ENCODE data around the gene EPHB3.
"Not testable (repeated sequence)": the region's sequence is repeated elsewhere in the genome, so short reads cannot be mapped to it uniquely, and the experiment has no call there.

The EPHB3 gene

GRCh38 chr3:184600685-184601377 is 39.2 kb downstream of the EPHB3 start:
- DNase-seq, result no peak

- DNase-seq, result no peak
These were observed 40.2 kb downstream of the EPHB3 start for GRCh38 chr3:184601576-184602371.

DNA sequence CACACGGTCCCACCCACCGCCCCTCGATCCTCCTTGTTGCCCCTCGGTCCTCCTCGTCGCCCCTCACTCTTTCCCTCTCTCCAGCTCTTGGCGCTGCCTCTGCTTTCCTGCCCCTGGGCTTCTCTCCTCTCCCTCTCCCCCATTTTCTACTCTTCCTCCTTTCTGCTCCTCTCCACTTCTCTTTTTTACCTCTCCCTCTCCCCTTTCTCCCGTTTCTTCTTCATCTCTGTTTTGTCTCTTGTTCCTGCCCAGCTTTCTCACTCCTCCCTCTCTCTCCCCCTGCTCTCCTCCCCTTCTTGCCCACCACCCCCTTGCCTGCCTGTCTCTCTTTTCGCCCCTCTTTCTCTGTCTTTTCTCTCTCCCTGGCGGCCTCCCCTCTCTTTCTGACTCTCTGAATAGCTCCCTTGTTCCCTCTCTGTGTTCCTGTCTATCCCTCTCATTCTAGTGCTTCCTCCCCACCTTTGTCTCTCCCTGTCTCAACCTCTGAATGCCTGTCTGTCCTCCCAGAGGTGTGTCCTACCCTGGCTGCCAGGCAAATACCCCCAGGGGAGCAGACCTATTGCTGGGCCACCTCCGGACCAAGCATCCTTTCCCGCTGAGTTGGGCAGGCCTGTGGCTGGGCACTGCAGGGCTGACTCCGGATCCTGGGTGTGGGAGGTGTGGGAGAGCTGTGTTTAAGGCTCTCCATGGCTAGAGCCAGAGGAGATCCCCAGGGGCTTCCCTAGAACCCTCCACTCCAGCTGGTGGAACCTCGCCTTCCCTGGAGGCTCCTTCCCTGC is 41.0 kb downstream of the EPHB3 start:
- DNase-seq, result peak in 1 of 4 experiments; percentile 16

DNA sequence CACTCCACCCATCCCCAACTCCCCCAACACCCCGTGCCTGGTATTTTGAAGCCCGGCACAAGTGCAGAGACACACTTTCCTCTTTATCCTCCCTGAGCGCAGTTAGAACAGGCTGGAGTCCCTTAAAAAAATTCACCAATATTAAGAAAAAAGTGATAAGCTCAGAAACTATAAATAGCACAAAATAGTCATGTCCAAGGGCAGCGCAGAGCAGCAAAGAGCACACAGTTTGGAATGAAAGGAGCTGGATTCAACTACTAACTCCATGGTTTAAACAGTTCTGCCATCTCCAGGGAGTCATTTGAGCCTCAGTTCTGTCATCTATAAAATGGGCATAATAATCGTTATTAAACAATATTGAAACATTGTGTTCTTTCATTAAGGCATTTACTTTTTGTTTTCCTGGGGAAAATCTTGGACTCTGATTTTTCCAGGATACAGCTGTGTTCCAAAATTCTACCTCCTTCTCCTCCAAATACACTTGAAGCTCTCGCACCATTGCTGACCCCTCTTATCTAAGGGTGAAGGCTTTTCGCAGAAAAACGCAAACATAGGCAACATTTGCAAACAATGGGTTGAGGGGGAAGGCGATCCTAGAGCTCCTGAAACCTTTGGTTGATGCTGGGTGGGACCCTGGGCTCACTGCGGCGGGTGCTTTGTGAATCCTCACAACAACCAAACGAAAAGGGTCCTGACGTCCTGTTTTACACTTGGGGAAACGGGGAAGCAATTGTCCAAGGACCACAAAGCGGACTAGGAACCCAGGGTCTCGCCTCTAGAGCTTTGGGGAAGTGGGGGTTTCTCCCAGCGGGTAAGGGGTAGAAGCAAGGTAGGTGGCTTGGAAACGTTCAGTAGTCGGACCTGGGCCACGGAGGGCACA is 41.8 kb downstream of the EPHB3 start:
- DNase-seq, result no peak

DNA sequence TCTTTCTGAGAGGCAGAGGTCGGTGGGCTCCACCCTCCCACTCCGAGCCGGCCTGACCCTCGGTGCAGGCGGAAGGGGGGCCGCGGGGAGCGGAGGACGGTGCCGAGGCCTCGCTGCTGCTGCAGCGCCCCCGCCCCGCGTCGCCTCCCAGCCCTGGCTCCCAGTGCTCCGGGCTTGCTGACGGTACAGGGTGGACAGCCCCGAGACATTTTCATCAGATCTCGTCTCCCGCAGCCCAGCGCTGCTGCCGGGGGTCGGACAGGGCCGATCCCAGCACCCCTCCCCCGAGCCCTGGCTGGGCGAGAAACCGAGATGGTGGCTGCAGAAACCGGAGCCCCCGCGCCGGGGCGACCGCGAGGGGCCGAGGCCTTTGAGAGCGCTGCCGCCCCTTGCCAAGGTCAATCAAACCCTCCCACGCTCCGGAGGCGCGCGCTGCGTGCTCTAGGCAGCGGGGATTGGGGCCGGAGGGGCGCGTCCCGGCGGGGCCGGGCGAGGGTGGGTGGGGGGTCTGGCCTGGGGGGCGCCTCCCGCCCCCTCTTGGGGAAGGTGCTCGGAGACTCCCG is 42.5 kb downstream of the EPHB3 start:
- DNase-seq, result peak in 1 of 4 experiments; percentile 29

GRCh38 chr3:184604615-184605290 is 43.2 kb downstream of the EPHB3 start:
- DNase-seq, result peak; percentile 55 to 78 (median 70)

- DNase-seq, result no peak
These were observed 46.6 kb downstream of the EPHB3 start for GRCh38 chr3:184608209-184608608.

- DNase-seq, result no peak
These were observed 48.1 kb downstream of the EPHB3 start for GRCh38 chr3:184609476-184610244.

DNA sequence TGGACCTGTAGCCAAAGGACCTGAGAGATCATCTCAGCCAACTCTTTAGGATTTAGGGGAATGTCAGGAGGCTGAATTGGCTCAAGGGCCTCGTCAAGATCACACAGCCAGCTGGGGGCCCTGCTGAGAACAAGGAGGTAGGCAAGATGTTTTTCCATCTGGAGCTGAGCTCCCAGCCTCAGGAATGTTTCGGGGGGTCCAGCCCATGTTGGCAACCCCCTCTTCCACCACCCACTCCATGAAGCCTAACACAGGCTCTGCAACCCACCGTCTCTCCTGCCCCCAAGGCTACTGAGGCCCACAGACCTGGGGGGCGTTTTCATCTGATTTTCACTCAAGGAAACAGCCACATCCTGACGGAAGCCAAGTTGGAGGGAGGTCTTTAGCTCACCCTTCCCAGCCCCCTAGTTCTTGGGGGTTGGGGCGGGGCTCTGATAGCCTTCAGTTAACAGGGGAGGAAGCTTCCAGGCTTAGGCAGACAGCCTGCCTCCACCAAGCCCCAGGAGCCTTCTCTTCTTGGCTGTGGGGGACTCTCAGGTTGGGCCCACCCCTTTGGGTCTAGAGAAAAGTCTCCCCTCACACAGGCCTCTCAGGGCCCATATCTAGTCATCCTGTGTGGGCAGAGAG is 48.8 kb downstream of the EPHB3 start:
- DNase-seq, result no peak

DNA sequence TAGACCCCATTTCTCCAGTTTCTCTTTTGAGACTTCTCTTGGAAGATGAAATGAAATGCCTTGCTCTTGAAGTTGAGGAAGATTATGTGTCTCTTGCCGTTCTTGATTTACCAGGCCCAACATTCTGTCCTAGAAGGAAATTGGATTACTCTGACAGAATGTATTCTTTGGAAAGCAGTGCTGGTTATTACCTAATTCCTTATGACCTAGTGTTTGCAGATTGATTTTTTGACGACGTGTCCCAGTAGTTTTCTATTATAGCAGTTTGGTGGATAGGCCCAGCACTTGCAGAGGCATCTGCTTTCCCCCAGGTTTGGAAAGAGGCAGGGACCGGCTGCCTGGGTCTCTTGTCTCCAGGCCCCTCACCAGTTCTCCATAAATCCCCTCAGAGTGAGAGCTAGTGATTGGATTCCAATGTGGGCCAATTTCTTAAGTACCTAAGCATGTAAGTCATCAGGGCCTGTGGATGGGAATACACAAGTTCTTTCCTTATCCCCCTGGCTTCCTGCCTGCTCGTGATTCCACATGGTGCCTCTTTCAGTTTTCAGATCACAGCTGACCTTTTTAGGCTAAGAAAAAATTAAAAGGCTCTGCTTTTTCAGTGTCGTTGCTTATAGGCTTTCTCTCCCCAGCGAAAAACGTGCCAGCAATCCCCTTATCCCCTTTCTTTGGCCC is 50.2 kb downstream of the EPHB3 start:
- DNase-seq, result no peak

- no peak for DNase-seq
These were observed 53.8 kb downstream of the EPHB3 start for GRCh38 chr3:184615396-184615795.

GRCh38 chr3:184616436-184616835 is 54.9 kb downstream of the EPHB3 start:
- no peak for DNase-seq

GRCh38 chr3:184617306-184617705 is 55.7 kb downstream of the EPHB3 start:
- peak in 1 of 4 experiments; percentile 23 for DNase-seq

DNA sequence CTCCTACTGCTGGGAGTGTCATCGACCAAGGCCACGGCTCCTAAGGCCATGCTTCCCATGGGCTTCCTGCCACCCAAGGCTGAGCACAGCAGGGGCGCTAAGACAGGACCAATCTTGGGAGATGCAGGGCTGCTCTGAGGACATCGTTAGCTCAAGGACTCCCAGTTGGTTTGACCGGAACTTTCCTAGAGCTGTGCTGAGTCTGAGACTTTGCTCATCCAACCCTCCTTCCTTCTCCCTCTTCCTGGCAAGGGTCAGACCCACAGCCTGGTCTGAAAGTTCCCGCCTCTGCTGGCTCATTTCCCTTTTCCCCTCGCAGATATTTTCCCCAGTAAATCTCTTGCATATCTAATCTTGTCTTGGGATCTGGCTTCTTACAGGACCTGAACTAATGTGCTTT is 57.2 kb downstream of the EPHB3 start:
- peak in 3 of 4 experiments; percentile 26 to 57 (median 46) for DNase-seq

- peak in 1 of 4 experiments; percentile 17 for DNase-seq
These were observed 57.8 kb downstream of the EPHB3 start for GRCh38 chr3:184619369-184619768.

- DNase-seq, result no peak
These were observed 58.3 kb downstream of the EPHB3 start for GRCh38 chr3:184619787-184620430.

GRCh38 chr3:184620475-184621119 is 59.0 kb downstream of the EPHB3 start:
- DNase-seq, result no peak

DNA sequence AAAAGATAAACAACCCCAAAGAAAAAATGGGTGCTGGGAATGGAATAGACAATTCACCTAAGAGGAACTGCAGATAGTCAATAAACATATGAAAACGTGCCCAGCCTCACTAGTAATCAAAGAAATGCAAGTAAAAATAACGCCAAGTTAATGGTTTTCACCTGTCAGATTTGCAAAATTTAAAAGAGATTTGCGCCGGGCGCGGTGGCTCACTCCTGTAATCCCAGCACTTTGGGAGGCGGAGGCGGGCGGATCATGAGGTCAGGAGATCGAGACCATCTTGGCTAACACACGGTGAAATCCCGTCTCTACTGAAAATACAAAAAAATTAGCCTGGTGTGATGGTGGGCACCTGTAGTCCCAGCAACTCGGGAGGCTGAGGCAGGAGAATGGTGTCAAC is 60.6 kb downstream of the EPHB3 start:
- not testable (repeated sequence) for DNase-seq
